Keratinocyte (primary cell): ENCODE measurements around the gene ZNF74.
"Not testable (repeated sequence)": the region's sequence is repeated elsewhere in the genome, so short reads cannot be mapped to it uniquely, and the experiment has no call there.

Source experiments
- CTCF ChIP-seq, 3 experiments: IDR thresholded peaks in 1 of 3; conservative IDR thresholded peaks in 1 of 3; optimal IDR thresholded peaks in 1 of 3; 2 replicates in 2 of 3; 3 replicates in 1 of 3; pipeline versions ENCODE3 to v1.5.1; 2011; ENCODE audit warnings: low read length in 3 of 3, mild to moderate bottlenecking in 3 of 3, moderate library complexity in 2 of 3, control low read depth in 1 of 3, inconsistent platforms in 1 of 3; ENCODE audit not compliant: insufficient read depth in 2 of 3; ENCODE audit errors: extremely low read depth in 1 of 3
- EZH2 ChIP-seq: IDR thresholded peaks from one replicate; pipeline ENCODE4 v1.6.1; 2012; ENCODE audit warnings: inconsistent platforms, mild to moderate bottlenecking, low read length, moderate library complexity

GRCh38 chr22:20376281-20376680 lies 17.7 kb upstream of the ZNF74 start:
- not testable (repeated sequence) for TF ChIP-seq CTCF (optimal IDR thresholded peaks at IDR 0.05 in 1 of 3, IDR thresholded peaks at IDR 0.05 in 1 of 3, conservative IDR thresholded peaks at IDR 0.05 in 1 of 3; ENCODE audit: extremely low read depth in 1 of 3, insufficient read depth in 2 of 3, low read length in 3 of 3); EZH2
